K562 (cell line): ENCODE data around the gene PRR23E. TPM values are rescaled to one million over a fixed set of nuclear protein-coding genes. Genes with fewer than 3 reads are reported as not detected.

Experiments
- ATAC-seq: fragments of 200-7000 bp; cut with Tn5 transposase; 3 replicates; pipeline ENCODE4 v1.9.1; 2020; ENCODE audit warnings: moderate library complexity
- BruUV-seq: library from RNA; stranded (reverse); fragments of 400-500 nt; replicated peaks from 2 replicates; lab custom pipeline; 2021; lab: Mats Ljungman, UMichigan
- CTCF ChIA-PET: fragments of 300-600 bp; formaldehyde crosslinking; extraction: SDS; loops from one replicate; lab custom pipeline; 2021; ENCODE audit warnings: low intra/inter-chr PET ratio; lab: Yijun Ruan, JAX
- POLR2A ChIA-PET: fragments of 300-600, 350-650 bp; sonication (Branson Sonifier 250); formaldehyde crosslinking; extraction: SDS; loops from one replicate; lab custom pipeline; 2021; ENCODE audit warnings: antibody characterized with exemption, inconsistent platforms; lab: Yijun Ruan, JAX
- DNase-seq, 4 experiments: peaks; one replicate each; pipeline versions ENCODE4 v3.0.0 to v3.0.0-alpha.2; 2011 to 2018; ENCODE audit warnings: low spot score in 3 of 4, mixed read lengths in 3 of 4; ENCODE audit errors: extremely low read depth in 1 of 4
- FAIRE-seq: peaks from 2 replicates; lab custom pipeline; 2011; peaks lifted over from hg19 to GRCh38; lab: Jason Lieb, UNC
- H2AFZ ChIP-seq: 2 replicates; pipeline ENCODE4 v1.6.0; 2011; ENCODE audit warnings: low read depth, low read length, control low read depth, inconsistent platforms
- H3K27ac ChIP-seq: fragments of 200-600 bp; 3 replicates; pipeline ENCODE4 v1.8.0; 2011; ENCODE audit warnings: low read depth, mild to moderate bottlenecking, control low read depth, inconsistent platforms, low read length, moderate library complexity, mixed read lengths; ENCODE audit errors: extremely low read depth
- H3K27me3 ChIP-seq, 2 experiments: fragments of 300-600 bp in 1 of 2; 2 replicates in 1 of 2; 3 replicates in 1 of 2; pipeline versions ENCODE4 v1.6.0 to v1.8.0; 2011; ENCODE audit warnings: inconsistent platforms in 2 of 2, low read length in 2 of 2, mild to moderate bottlenecking in 1 of 2, mixed read lengths in 1 of 2, moderate library complexity in 1 of 2; ENCODE audit not compliant: control insufficient read depth in 2 of 2, insufficient read depth in 2 of 2
- H3K36me3 ChIP-seq: fragments of 300-600 bp; 3 replicates; pipeline ENCODE4 v1.8.0; 2011; ENCODE audit warnings: mild to moderate bottlenecking, low read length, inconsistent platforms; ENCODE audit not compliant: control insufficient read depth, insufficient read depth
- H3K4me1 ChIP-seq, 2 experiments: fragments of 200-600 bp in 1 of 2; replicated peaks in 1 of 2; 2 replicates in 1 of 2; 3 replicates in 1 of 2; pipeline versions ENCODE4 v1.5.1 to v1.8.0; 2011; ENCODE audit warnings: inconsistent platforms in 2 of 2, low read length in 2 of 2, mild to moderate bottlenecking in 1 of 2, mixed read lengths in 1 of 2, moderate library complexity in 1 of 2; ENCODE audit not compliant: control insufficient read depth in 2 of 2, insufficient read depth in 2 of 2
- H3K4me2 ChIP-seq: 2 replicates; pipeline ENCODE4 v1.6.1; 2011; ENCODE audit warnings: low read length, control low read depth, inconsistent platforms, mixed read lengths; ENCODE audit not compliant: insufficient read depth
- H3K4me3 ChIP-seq: fragments of 200-600 bp; sonication (generic), shearing (Covaris generic); 2 replicates; pipeline ENCODE4 v1.5.1; 2016; ENCODE audit warnings: control low read depth, inconsistent platforms
- H3K79me2 ChIP-seq: fragments of 200-600 bp; 3 replicates; pipeline ENCODE4 v1.8.0; 2011; ENCODE audit warnings: low read length, inconsistent platforms; ENCODE audit not compliant: control insufficient read depth, insufficient read depth
- H3K9ac ChIP-seq, 2 experiments: 2 replicates each; pipeline versions ENCODE4 v1.6.0 to v1.6.1; 2011; ENCODE audit warnings: low read depth in 2 of 2, low read length in 2 of 2, control low read depth in 1 of 2, inconsistent platforms in 1 of 2, mild to moderate bottlenecking in 1 of 2, mixed read lengths in 1 of 2; ENCODE audit not compliant: insufficient read depth in 1 of 2
- H3K9me1 ChIP-seq: one replicate; pipeline ENCODE4 v1.6.0; 2011; ENCODE audit warnings: inconsistent platforms, mild to moderate bottlenecking, low read length, moderate library complexity; ENCODE audit not compliant: control insufficient read depth, insufficient read depth
- H3K9me3 ChIP-seq: replicated peaks from 2 replicates; pipeline ENCODE4 v1.5.1; 2011; ENCODE audit warnings: low read depth, low read length, inconsistent platforms; ENCODE audit not compliant: control insufficient read depth, insufficient read depth
- H4K20me1 ChIP-seq: replicated peaks from 2 replicates; pipeline ENCODE4 v1.6.1; 2011; ENCODE audit warnings: low read length, inconsistent platforms, mixed read lengths; ENCODE audit not compliant: control insufficient read depth, insufficient read depth
- EHMT2 ChIP-seq: fragments of 450-650 bp; IDR thresholded peaks from 2 replicates; pipeline ENCODE4 v1.6.1; 2018; ENCODE audit warnings: antibody characterized with exemption
- MIER1 ChIP-seq: fragments of 450-650 bp; IDR thresholded peaks from 2 replicates; pipeline ENCODE4 v1.6.1; 2016; ENCODE audit warnings: antibody characterized with exemption, mild to moderate bottlenecking, low read depth
- REST ChIP-seq, 2 experiments: fragments of 450-650 bp; formaldehyde crosslinking in 1 of 2; IDR thresholded peaks; 2 replicates each; pipeline versions ENCODE4 v1.4.0 to v1.6.1; 2014 to 2020; ENCODE audit warnings: mild to moderate bottlenecking in 2 of 2, borderline replicate concordance in 1 of 2, low read depth in 1 of 2
- ZNF212 ChIP-seq: fragments of 450-650 bp; formaldehyde crosslinking; IDR thresholded peaks from 2 replicates; pipeline ENCODE4 v1.4.0; 2020; ENCODE audit warnings: mild to moderate bottlenecking
- WGBS: fragments of 100-300 bp; shearing (Covaris generic); methylation state at CpG from one replicate; pipeline ENCODE4 v1.1.6; 2016; ENCODE audit warnings: low coverage, mixed read lengths; ENCODE audit not compliant: insufficient coverage; ENCODE audit errors: missing lambda C conversion rate; 5-methylcytosine and 5-hydroxymethylcytosine counted together
- in situ Hi-C: fragments of 300-500 bp; cut with MboI; formaldehyde crosslinking; loops from 4 replicates; pipeline ENCODE4 v1.15.0; 2018; ENCODE audit warnings: inconsistent platforms, mixed read lengths
- intact Hi-C: fragments of 100-400 bp; cut with micrococcal nuclease; formaldehyde crosslinking; loops from 2 replicates; pipeline ENCODE4 v1.14.2; 2022
- polyA plus RNA-seq, 8 experiments: library from polyadenylated mRNA; depleted of rRNA in 4 of 8; stranded (reverse) in 5 of 8; unstranded in 3 of 8; fragments of >200 nt; fragmentation: Nextera tagmentation in 2 of 8; fragmentation: Illumina TruSeq in 1 of 8; extraction: Ambion mirVana in 2 of 8; extraction: Trizol in 1 of 8; gene quantifications; 2 replicates each; pipeline versions ENCODE4 v1.2.1 to v1.2.3, GENCODE V29; 2011 to 2014; ENCODE audit warnings: inconsistent platforms in 1 of 8, missing spikeins in 1 of 8
- total RNA-seq, 7 experiments: library from RNA; depleted of rRNA in 6 of 7; stranded (reverse); fragments of >200 nt in 6 of 7; fragmentation: Illumina TruSeq in 2 of 7; extraction: Trizol in 2 of 7; gene quantifications; 2 replicates each; pipeline versions ENCODE4 v1.2.1 to v1.2.3, GENCODE V29; 2011 to 2021; ENCODE audit warnings: low replicate concordance in 1 of 7

Gene PRR23E
- total and polyA plus RNA-seq, 9 of the 15 experiments (the other 6 are each of a cell fraction or from before 2014, with no cell fraction given): not detected

- Histone ChIP-seq H4K20me1 (no peaks in the 10 kb centered on the region), H3K27ac (no peak overlapping the region), H3K4me3 (no peak overlapping the region), H3K79me2 (no peaks in the 10 kb centered on the region), H3K9ac (no peak overlapping the region), H3K27me3 (no peaks in the 10 kb centered on the region), H3K36me3 (no peaks in the 10 kb centered on the region), H3K9me1 (no peaks in the 10 kb centered on the region), H3K4me1 (no peaks in the 10 kb centered on the region), H3K4me2 (no peak overlapping the region), H2AFZ (no peak overlapping the region), H3K9me3 (no peaks in the 10 kb centered on the region)
- in situ Hi-C loops (no loop called here), intact Hi-C loops (no loop called here)
- no TSS peak for BruUV-seq
- FAIRE-seq (no peak), DNase-seq (no peak), ATAC-seq (no peak)
- ChIA-PET CTCF (no interaction called here), POLR2A (no interaction called here)
- TF ChIP-seq MIER1 (peak; percentile 72; the same call in 1 of the 2 replicates), ZNF212 (CRISPR knock-in tag) (no peak), EHMT2 (peak; percentile 70; the same call in 1 of the 2 replicates), REST (IDR thresholded peaks at IDR 0.05; ENCODE audit: borderline replicate concordance) (peak; percentile 88), REST (CRISPR knock-in tag; IDR thresholded peaks at IDR 0.05; ENCODE audit: low read depth) (no peak)
- WGBS: 6% methylated on average over 3 of the region's 3 CpGs
These were observed 40.4 kb downstream of the PRR23E start for GRCh38 chr3:127233371-127233770.
